ENCODE data around the gene ADGRL1.
"Not testable (repeated sequence)": the region's sequence is repeated elsewhere in the genome, so short reads cannot be mapped to it uniquely, and the experiment has no call there.

GRCh38 chr19:14200147-14200841, 5.7 kb downstream of the ADGRL1 start:
- not testable (repeated sequence) for TF ChIP-seq MAX (IDR thresholded peaks at IDR 0.05; ENCODE audit: low read depth, low read length); POLR2A (IDR thresholded peaks at IDR 0.05; ENCODE audit: extremely low read depth, insufficient read length)
